ENCODE measurements around the gene CDH13.

CDH13 gene

GRCh38 chr16:83433201-83433600 is 806.4 kb downstream of the CDH13 start:
- Histone ChIP-seq H3K9ac (no peak overlapping the region), H3K4me3 (no peak overlapping the region), H4K20me1 (no peaks in the 10 kb centered on the region), H3K27me3 (no peaks in the 10 kb centered on the region), H3K36me3 (no peaks in the 10 kb centered on the region), H3K27ac (peak overlapping the region in 2 of 11 experiments; percentile 25 to 36; a peak in 1 of 22 replicates), H3K4me1 (peaks cover 0 to 13% (median 8%) of the 10 kb centered on the region in 10 experiments; a peak in 10 of 20 replicates), H3K9me3 (replicated peaks in 1 of 11) (no peaks in the 10 kb centered on the region; a peak in 1 of 22 replicates), H3K4me2 (peak overlapping the region in 6 of 11 experiments; percentile 13 to 42 (median 23); a peak in 10 of 22 replicates)
- no peak for TF ChIP-seq Cebpa-rat (IDR thresholded peaks at IDR 0.05)

GRCh38 chr16:83437036-83437435 is 810.3 kb downstream of the CDH13 start:
- Histone ChIP-seq H3K9ac (no peak overlapping the region), H3K36me3 (no peaks in the 10 kb centered on the region), H3K4me3 (no peak overlapping the region), H3K4me2 (no peak overlapping the region), H3K27ac (no peak overlapping the region), H3K9me3 (replicated peaks in 1 of 11) (no peaks in the 10 kb centered on the region), H4K20me1 (no peaks in the 10 kb centered on the region), H3K27me3 (no peaks in the 10 kb centered on the region), H3K4me1 (peaks cover 0 to 13% (median 8%) of the 10 kb centered on the region in 10 experiments; a peak in 10 of 20 replicates)
- no peak for TF ChIP-seq Cebpa-rat (IDR thresholded peaks at IDR 0.05)

GRCh38 chr16:83438326-83438725 is 811.6 kb downstream of the CDH13 start:
- H3K27me3 ChIP-seq: no peaks in the 10 kb centered on the region
- H4K20me1 ChIP-seq: no peaks in the 10 kb centered on the region
- no peak overlapping the region for H3K9ac ChIP-seq
- TF ChIP-seq Cebpa-rat (IDR thresholded peaks at IDR 0.05): no peak
- no peak overlapping the region for H3K27ac ChIP-seq
- no peaks in the 10 kb centered on the region for H3K36me3 ChIP-seq
- H3K9me3 ChIP-seq (replicated peaks in 1 of 11): no peaks in the 10 kb centered on the region
- peaks cover 0 to 7% (median 3%) of the 10 kb centered on the region in 10 experiments; a peak in 9 of 20 replicates for H3K4me1 ChIP-seq
- no peak overlapping the region for H3K4me2 ChIP-seq
- no peak overlapping the region for H3K4me3 ChIP-seq

- TF ChIP-seq Cebpa-rat (IDR thresholded peaks at IDR 0.05): no peak
- Histone ChIP-seq H3K9me3 (replicated peaks in 1 of 11) (no peaks in the 10 kb centered on the region), H3K4me3 (no peak overlapping the region), H3K4me2 (no peak overlapping the region), H3K27ac (no peak overlapping the region), H3K36me3 (no peaks in the 10 kb centered on the region), H4K20me1 (no peaks in the 10 kb centered on the region), H3K27me3 (no peaks in the 10 kb centered on the region), H3K4me1 (peaks cover 0 to 5% (median 0%) of the 10 kb centered on the region in 10 experiments; a peak in 1 of 20 replicates), H3K9ac (no peak overlapping the region)
These were observed 812.6 kb downstream of the CDH13 start for GRCh38 chr16:83439412-83439811.

- Histone ChIP-seq H3K4me1 (peaks cover 0 to 7% (median 0%) of the 10 kb centered on the region in 10 experiments; a peak in 5 of 20 replicates), H4K20me1 (no peaks in the 10 kb centered on the region), H3K27ac (no peak overlapping the region), H3K4me3 (no peak overlapping the region), H3K9me3 (replicated peaks in 1 of 11) (no peaks in the 10 kb centered on the region), H3K9ac (no peak overlapping the region), H3K27me3 (no peaks in the 10 kb centered on the region), H3K4me2 (no peak overlapping the region), H3K36me3 (no peaks in the 10 kb centered on the region)
- no peak for TF ChIP-seq Cebpa-rat (IDR thresholded peaks at IDR 0.05)
These were observed 814.7 kb downstream of the CDH13 start for GRCh38 chr16:83441517-83441916.

- no peak for TF ChIP-seq Cebpa-rat (IDR thresholded peaks at IDR 0.05)
These were observed 817.2 kb downstream of the CDH13 start for GRCh38 chr16:83443972-83444371.

GRCh38 chr16:83447560-83447959 is 820.8 kb downstream of the CDH13 start:
- Histone ChIP-seq H3K36me3 (no peaks in the 10 kb centered on the region), H3K9me3 (replicated peaks in 1 of 11) (no peaks in the 10 kb centered on the region), H3K4me2 (no peak overlapping the region), H3K27ac (no peak overlapping the region), H3K9ac (no peak overlapping the region), H4K20me1 (no peaks in the 10 kb centered on the region), H3K4me1 (peaks cover 0 to 9% (median 0%) of the 10 kb centered on the region in 10 experiments; a peak in 5 of 20 replicates), H3K4me3 (no peak overlapping the region), H3K27me3 (no peaks in the 10 kb centered on the region)
- no peak for TF ChIP-seq Cebpa-rat (IDR thresholded peaks at IDR 0.05)

More at GRCh38 chr16:83443972-83444371, 817.2 kb downstream of the CDH13 start:
- no peaks in the 10 kb centered on the region for H4K20me1 ChIP-seq
- H3K4me1 ChIP-seq: peaks cover 0 to 9% (median 0%) of the 10 kb centered on the region in 10 experiments; a peak in 5 of 20 replicates
- H3K27ac ChIP-seq: no peak overlapping the region
- H3K9ac ChIP-seq: no peak overlapping the region
- H3K4me2 ChIP-seq: no peak overlapping the region
- H3K27me3 ChIP-seq: no peaks in the 10 kb centered on the region
- H3K4me3 ChIP-seq: no peak overlapping the region
- no peaks in the 10 kb centered on the region for H3K36me3 ChIP-seq
- H3K9me3 ChIP-seq (replicated peaks in 1 of 11): no peaks in the 10 kb centered on the region

- TF ChIP-seq Cebpa-rat (IDR thresholded peaks at IDR 0.05): no peak
- no peak overlapping the region for H3K27ac ChIP-seq
- H3K9me3 ChIP-seq (replicated peaks in 1 of 11): no peaks in the 10 kb centered on the region
- peaks cover 0 to 9% (median 0%) of the 10 kb centered on the region in 10 experiments; a peak in 5 of 20 replicates for H3K4me1 ChIP-seq
- H3K9ac ChIP-seq: no peak overlapping the region
- H3K4me3 ChIP-seq: no peak overlapping the region
- H3K36me3 ChIP-seq: no peaks in the 10 kb centered on the region
- no peaks in the 10 kb centered on the region for H4K20me1 ChIP-seq
- no peak overlapping the region for H3K4me2 ChIP-seq
- H3K27me3 ChIP-seq: no peaks in the 10 kb centered on the region
These were observed 823.1 kb downstream of the CDH13 start for GRCh38 chr16:83449861-83450260.

- Histone ChIP-seq H3K36me3 (no peaks in the 10 kb centered on the region), H3K4me2 (no peak overlapping the region), H3K27ac (no peak overlapping the region), H3K4me1 (peaks cover 0 to 4% (median 0%) of the 10 kb centered on the region in 10 experiments; a peak in 1 of 20 replicates), H4K20me1 (no peaks in the 10 kb centered on the region), H3K27me3 (no peaks in the 10 kb centered on the region), H3K4me3 (no peak overlapping the region), H3K9ac (no peak overlapping the region), H3K9me3 (replicated peaks in 1 of 11) (no peaks in the 10 kb centered on the region)
- no peak for TF ChIP-seq Cebpa-rat (IDR thresholded peaks at IDR 0.05)
These were observed 827.2 kb downstream of the CDH13 start for GRCh38 chr16:83453977-83454376.

GRCh38 chr16:83455716-83456115 is 828.9 kb downstream of the CDH13 start:
- no peaks in the 10 kb centered on the region for H4K20me1 ChIP-seq
- H3K9ac ChIP-seq: no peak overlapping the region
- H3K27ac ChIP-seq: no peak overlapping the region
- H3K4me3 ChIP-seq: no peak overlapping the region
- no peaks in the 10 kb centered on the region for H3K36me3 ChIP-seq
- H3K4me2 ChIP-seq: no peak overlapping the region
- H3K27me3 ChIP-seq: no peaks in the 10 kb centered on the region
- H3K9me3 ChIP-seq (replicated peaks in 1 of 11): no peaks in the 10 kb centered on the region
- no peak for TF ChIP-seq Cebpa-rat (IDR thresholded peaks at IDR 0.05)
- peaks cover 0 to 4% (median 0%) of the 10 kb centered on the region in 10 experiments; a peak in 1 of 20 replicates for H3K4me1 ChIP-seq

All from BLaER1 treated with 17β-estradiol and CSF1 and Interleukin-3, amounts not matched to agents 10 nM and 100 nM (cell line).